Measurements from ENCODE around the gene PHF19.

DNA sequence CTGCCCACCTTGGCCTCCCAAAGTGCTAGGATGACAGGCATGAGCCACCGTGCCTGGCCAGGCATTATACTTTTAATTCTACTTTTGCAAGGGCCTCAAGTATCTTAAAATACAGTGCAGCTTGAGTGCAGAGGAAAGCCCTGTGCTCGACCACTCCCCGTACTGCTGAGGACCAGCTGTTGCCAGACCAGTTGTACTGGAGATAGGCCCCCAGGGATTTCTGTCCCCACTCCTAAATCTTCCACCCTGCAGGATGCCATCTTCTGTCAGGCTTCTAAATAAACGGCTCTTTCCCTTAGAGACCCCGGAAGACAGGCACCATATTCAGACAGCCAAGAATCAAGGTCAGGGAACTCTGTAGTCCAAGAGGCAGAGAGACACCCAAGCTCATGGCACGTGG, 17.6 kb downstream of the PHF19 start:
- TF ChIP-seq, protein P1, sequence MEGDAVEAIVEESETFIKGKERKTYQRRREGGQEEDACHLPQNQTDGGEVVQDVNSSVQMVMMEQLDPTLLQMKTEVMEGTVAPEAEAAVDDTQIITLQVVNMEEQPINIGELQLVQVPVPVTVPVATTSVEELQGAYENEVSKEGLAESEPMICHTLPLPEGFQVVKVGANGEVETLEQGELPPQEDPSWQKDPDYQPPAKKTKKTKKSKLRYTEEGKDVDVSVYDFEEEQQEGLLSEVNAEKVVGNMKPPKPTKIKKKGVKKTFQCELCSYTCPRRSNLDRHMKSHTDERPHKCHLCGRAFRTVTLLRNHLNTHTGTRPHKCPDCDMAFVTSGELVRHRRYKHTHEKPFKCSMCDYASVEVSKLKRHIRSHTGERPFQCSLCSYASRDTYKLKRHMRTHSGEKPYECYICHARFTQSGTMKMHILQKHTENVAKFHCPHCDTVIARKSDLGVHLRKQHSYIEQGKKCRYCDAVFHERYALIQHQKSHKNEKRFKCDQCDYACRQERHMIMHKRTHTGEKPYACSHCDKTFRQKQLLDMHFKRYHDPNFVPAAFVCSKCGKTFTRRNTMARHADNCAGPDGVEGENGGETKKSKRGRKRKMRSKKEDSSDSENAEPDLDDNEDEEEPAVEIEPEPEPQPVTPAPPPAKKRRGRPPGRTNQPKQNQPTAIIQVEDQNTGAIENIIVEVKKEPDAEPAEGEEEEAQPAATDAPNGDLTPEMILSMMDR (IDR thresholded peaks at IDR 0.05; ENCODE audit: low read depth, low read length): no peak
- no peak for TF ChIP-seq MYC (IDR thresholded peaks at IDR 0.05; ENCODE audit: low read depth, low read length)
- TF ChIP-seq, protein P2, sequence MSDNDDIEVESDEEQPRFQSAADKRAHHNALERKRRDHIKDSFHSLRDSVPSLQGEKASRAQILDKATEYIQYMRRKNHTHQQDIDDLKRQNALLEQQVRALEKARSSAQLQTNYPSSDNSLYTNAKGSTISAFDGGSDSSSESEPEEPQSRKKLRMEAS (IDR thresholded peaks at IDR 0.05; ENCODE audit: low read depth, low read length): no peak
